Raji (cell line): ENCODE data around the gene CST8.

ENCODE experiments used
- POLR2A ChIP-seq: IDR thresholded peaks from 2 replicates; pipeline ENCODE4 v1.6.1; 2011; ENCODE audit warnings: low read depth, low read length, control low read depth; ENCODE audit not compliant: insufficient read depth

CST8 gene

GRCh38 chr20:23456873-23457272 is 34.0 kb upstream of the CST8 start:
- TF ChIP-seq POLR2A: no peak

GRCh38 chr20:23459461-23460150 is 31.3 kb upstream of the CST8 start:
- TF ChIP-seq POLR2A: no peak

- no peak for TF ChIP-seq POLR2A
Observed at GRCh38 chr20:23461180-23461579, 29.7 kb upstream of the CST8 start.

- no peak for TF ChIP-seq POLR2A
Observed at GRCh38 chr20:23475395-23475794, 15.5 kb upstream of the CST8 start.

- no peak for TF ChIP-seq POLR2A
Observed at GRCh38 chr20:23476015-23476754, 14.7 kb upstream of the CST8 start.

- TF ChIP-seq POLR2A: no peak
Observed at GRCh38 chr20:23477223-23477622, 13.7 kb upstream of the CST8 start.

- no peak for TF ChIP-seq POLR2A
Observed at GRCh38 chr20:23479043-23479442, 11.9 kb upstream of the CST8 start.

GRCh38 chr20:23482138-23482537 is 8.8 kb upstream of the CST8 start:
- TF ChIP-seq POLR2A: no peak

- TF ChIP-seq POLR2A: no peak
Observed at GRCh38 chr20:23484081-23484480, 6.8 kb upstream of the CST8 start.

- TF ChIP-seq POLR2A: no peak
Observed at GRCh38 chr20:23488470-23488869, 2.4 kb upstream of the CST8 start.

- no peak for TF ChIP-seq POLR2A
Observed at GRCh38 chr20:23488996-23489395, 1.9 kb upstream of the CST8 start.

GRCh38 chr20:23492292-23492691 is 1.4 kb downstream of the CST8 start:
- TF ChIP-seq POLR2A: no peak

- no peak for TF ChIP-seq POLR2A
Observed at GRCh38 chr20:23493172-23493772, 2.4 kb downstream of the CST8 start.

GRCh38 chr20:23497536-23497935 is 6.6 kb downstream of the CST8 start:
- no peak for TF ChIP-seq POLR2A

- no peak for TF ChIP-seq POLR2A
Observed at GRCh38 chr20:23501926-23502325, 11.0 kb downstream of the CST8 start.

- TF ChIP-seq POLR2A: no peak
Observed at GRCh38 chr20:23503649-23504048, 12.7 kb downstream of the CST8 start.
